H1 (cell line): Measurements from ENCODE around the gene GUCY1A2. TPM values are rescaled to one million over a fixed set of nuclear protein-coding genes. Genes with fewer than 3 reads are reported as not detected.

Source experiments
- CTCF ChIA-PET: fragments of 300-600 bp; sonication (Branson Sonifier 250); formaldehyde crosslinking; loops from one replicate; lab custom pipeline; 2021; ENCODE audit not compliant: partially characterized antibody; lab: Charles Lee
- POLR2A ChIA-PET: fragments of 300-600 bp; sonication (Branson Sonifier 250); formaldehyde crosslinking; loops from one replicate; lab custom pipeline; 2021; ENCODE audit warnings: inconsistent platforms; ENCODE audit not compliant: partially characterized antibody; lab: Charles Lee
- DNase-seq, 2 experiments: peaks; one replicate each; pipeline versions ENCODE4 v3.0.0 to v3.0.0-alpha.2; 2010 to 2022; ENCODE audit warnings: low spot score in 2 of 2, low read depth in 1 of 2, mixed read lengths in 1 of 2
- FAIRE-seq: peaks from 2 replicates; lab custom pipeline; 2011; peaks lifted over from hg19 to GRCh38; lab: Jason Lieb, UNC
- H2AFZ ChIP-seq: 2 replicates; pipeline ENCODE4 v1.8.1; 2012; ENCODE audit warnings: low read length, inconsistent platforms
- H2AK5ac ChIP-seq: 2 replicates; pipeline ENCODE4 v1.6.1; 2013; ENCODE audit warnings: low read depth, low read length
- H2BK120ac ChIP-seq: replicated peaks from 2 replicates; pipeline ENCODE3; 2013; ENCODE audit warnings: low read depth, low read length, inconsistent platforms
- H2BK12ac ChIP-seq: 2 replicates; pipeline ENCODE4 v1.6.1; 2013; ENCODE audit warnings: low read depth, low read length
- H2BK15ac ChIP-seq: 2 replicates; pipeline ENCODE4 v1.6.1; 2013; ENCODE audit warnings: low read length
- H2BK20ac ChIP-seq: 2 replicates; pipeline ENCODE4 v1.6.1; 2013; ENCODE audit warnings: low read length
- H2BK5ac ChIP-seq: 2 replicates; pipeline ENCODE4 v1.6.1; 2013; ENCODE audit warnings: low read depth, low read length
- H3K14ac ChIP-seq: 2 replicates; pipeline ENCODE4 v1.6.1; 2013; ENCODE audit warnings: inconsistent platforms; ENCODE audit not compliant: insufficient read length
- H3K18ac ChIP-seq: 2 replicates; pipeline ENCODE4 v1.6.1; 2013; ENCODE audit warnings: low read length; ENCODE audit errors: extremely low read depth
- H3K23ac ChIP-seq: 2 replicates; pipeline ENCODE4 v1.6.1; 2013; ENCODE audit warnings: inconsistent platforms; ENCODE audit not compliant: insufficient read length
- H3K23me2 ChIP-seq: 2 replicates; pipeline ENCODE4 v1.6.1; 2013; ENCODE audit warnings: low read depth, low read length
- H3K27ac ChIP-seq: 2 replicates; pipeline ENCODE4 v1.6.1; 2011; ENCODE audit warnings: low read depth, low read length, inconsistent platforms
- H3K27me3 ChIP-seq, 4 experiments: replicated peaks in 1 of 4; 1 replicate in 1 of 4; 2 replicates in 3 of 4; pipeline versions ENCODE4 v1.6.1 to v1.8.1; 2011 to 2013; ENCODE audit warnings: low read length in 3 of 4, mild to moderate bottlenecking in 3 of 4, inconsistent platforms in 2 of 4, mixed read lengths in 2 of 4, moderate library complexity in 1 of 4; ENCODE audit not compliant: control insufficient read depth in 3 of 4, insufficient read depth in 3 of 4; ENCODE audit errors: extremely low read depth in 1 of 4
- H3K36me3 ChIP-seq, 4 experiments: 2 replicates each; pipeline versions ENCODE4 v1.6.1 to v1.8.1; 2011 to 2013; ENCODE audit warnings: mild to moderate bottlenecking in 4 of 4, low read length in 3 of 4, moderate library complexity in 2 of 4, control low read depth in 1 of 4, inconsistent platforms in 1 of 4; ENCODE audit not compliant: insufficient read depth in 4 of 4, control insufficient read depth in 2 of 4
- H3K4ac ChIP-seq: replicated peaks from 2 replicates; pipeline ENCODE3; 2013; ENCODE audit warnings: low read length, low read depth, mixed read lengths, inconsistent platforms; ENCODE audit not compliant: insufficient read length
- H3K4me1 ChIP-seq, 4 experiments: replicated peaks in 1 of 4; 1 replicate in 1 of 4; 2 replicates in 3 of 4; pipeline versions ENCODE4 v1.6.1 to v1.8.1; 2011 to 2013; ENCODE audit warnings: low read length in 3 of 4, inconsistent platforms in 2 of 4, mixed read lengths in 1 of 4; ENCODE audit not compliant: insufficient read depth in 4 of 4, control insufficient read depth in 3 of 4
- H3K4me2 ChIP-seq, 2 experiments: 2 replicates each; pipeline versions ENCODE4 v1.6.1 to v1.8.1; 2011 to 2013; ENCODE audit warnings: low read depth in 2 of 2, low read length in 2 of 2, control low read depth in 1 of 2, inconsistent platforms in 1 of 2, mild to moderate bottlenecking in 1 of 2; ENCODE audit not compliant: insufficient read depth in 1 of 2
- H3K4me3 ChIP-seq, 4 experiments: fragments of 200-600, 300-600 bp in 1 of 4; sonication (generic), shearing (Covaris generic), sonication (Bioruptor Twin) in 1 of 4; 2 replicates each; pipeline versions ENCODE4 v1.5.1 to v1.8.1; 2011 to 2016; ENCODE audit warnings: low read length in 4 of 4, low read depth in 3 of 4, control low read depth in 2 of 4, inconsistent platforms in 2 of 4, mild to moderate bottlenecking in 2 of 4, mixed read lengths in 1 of 4, moderate library complexity in 1 of 4; ENCODE audit not compliant: insufficient read depth in 2 of 4; ENCODE audit errors: extremely low read depth in 1 of 4
- H3K56ac ChIP-seq: replicated peaks from 2 replicates; pipeline ENCODE3; 2013; ENCODE audit warnings: low read depth, mild to moderate bottlenecking, mixed read lengths, low read length, inconsistent platforms; ENCODE audit not compliant: insufficient read length
- H3K79me1 ChIP-seq: 2 replicates; pipeline ENCODE4 v1.6.1; 2013; ENCODE audit warnings: low read depth, low read length, control low read depth
- H3K79me2 ChIP-seq, 2 experiments: 2 replicates each; pipeline versions ENCODE4 v1.6.1 to v1.8.1; 2012 to 2013; ENCODE audit warnings: low read length in 2 of 2, mild to moderate bottlenecking in 2 of 2, inconsistent platforms in 1 of 2; ENCODE audit not compliant: insufficient read depth in 2 of 2, control insufficient read depth in 1 of 2
- H3K9ac ChIP-seq, 4 experiments: replicated peaks in 1 of 4; 1 replicate in 1 of 4; 2 replicates in 3 of 4; pipeline versions ENCODE4 v1.6.1 to v1.8.1; 2011 to 2013; ENCODE audit warnings: low read depth in 3 of 4, low read length in 3 of 4, control low read depth in 2 of 4, mild to moderate bottlenecking in 2 of 4, moderate library complexity in 2 of 4, inconsistent platforms in 1 of 4; ENCODE audit errors: extremely low read depth in 1 of 4
- H3K9me3 ChIP-seq, 2 experiments: 2 replicates each; pipeline versions ENCODE4 v1.6.1 to v1.8.1; 2012 to 2013; ENCODE audit warnings: mild to moderate bottlenecking in 2 of 2, moderate library complexity in 2 of 2, control low read depth in 1 of 2, inconsistent platforms in 1 of 2, low read depth in 1 of 2, low read length in 1 of 2, mixed read lengths in 1 of 2; ENCODE audit not compliant: insufficient read depth in 2 of 2
- H4K20me1 ChIP-seq, 2 experiments: replicated peaks in 1 of 2; 2 replicates each; pipeline versions ENCODE3 to v1.8.1; 2011 to 2013; ENCODE audit warnings: inconsistent platforms in 2 of 2, low read length in 2 of 2, mild to moderate bottlenecking in 1 of 2; ENCODE audit not compliant: insufficient read depth in 2 of 2, control insufficient read depth in 1 of 2
- H4K5ac ChIP-seq: 2 replicates; pipeline ENCODE4 v1.6.1; 2013; ENCODE audit warnings: low read length, low read depth, mixed read lengths, inconsistent platforms; ENCODE audit not compliant: insufficient read length
- H4K8ac ChIP-seq: 2 replicates; pipeline ENCODE4 v1.8.0; 2013; ENCODE audit warnings: mild to moderate bottlenecking, moderate library complexity, low read length, inconsistent platforms; ENCODE audit not compliant: insufficient read depth; ENCODE audit errors: extremely low read depth
- H4K91ac ChIP-seq: replicated peaks from 2 replicates; pipeline ENCODE3; 2013; ENCODE audit warnings: low read length, mixed read lengths, inconsistent platforms; ENCODE audit not compliant: insufficient read length
- ASH2L ChIP-seq: fragments of 200-600, 300-600 bp; sonication (generic); IDR thresholded peaks from one replicate; pipeline ENCODE4 v1.7.1; 2017; ENCODE audit warnings: low read length
- BACH1 ChIP-seq: IDR thresholded peaks from 2 replicates; pipeline ENCODE4 v1.6.1; 2012; ENCODE audit warnings: low read length, improper control_type of control experiment
- FOSL1 ChIP-seq: IDR thresholded peaks from 2 replicates; pipeline ENCODE4 v1.6.1; 2011; ENCODE audit warnings: mild to moderate bottlenecking, low read depth, low read length, moderate library complexity; ENCODE audit not compliant: insufficient read depth
- POLR2AphosphoS5 ChIP-seq: IDR thresholded peaks from 2 replicates; pipeline ENCODE4 v1.6.1; 2011; ENCODE audit warnings: low read depth, low read length
- SAP30 ChIP-seq: fragments of 300-600 bp; sonication (generic); IDR thresholded peaks from 2 replicates; pipeline ENCODE4 v1.7.1; 2012; ENCODE audit warnings: low read length, moderate library complexity, mild to moderate bottlenecking, inconsistent platforms; ENCODE audit not compliant: insufficient read depth, insufficient replicate concordance
- SP1 ChIP-seq: IDR thresholded peaks from 2 replicates; pipeline ENCODE4 v1.6.1; 2011; ENCODE audit warnings: low read depth, low read length
- SRF ChIP-seq: IDR thresholded peaks from 2 replicates; pipeline ENCODE4 v1.6.1; 2011; ENCODE audit warnings: mild to moderate bottlenecking, low read depth, low read length, moderate library complexity
- TAF1 ChIP-seq: IDR thresholded peaks from 2 replicates; pipeline ENCODE4 v1.6.1; 2011; ENCODE audit warnings: mild to moderate bottlenecking, low read depth, low read length
- ZNF274 ChIP-seq: IDR thresholded peaks from 2 replicates; pipeline ENCODE4 v1.7.0; 2012; ENCODE audit warnings: low read length, borderline replicate concordance; ENCODE audit errors: extremely low read depth
- WGBS, 2 experiments: shearing (Covaris generic) in 1 of 2; methylation state at CpG; one replicate each; pipeline versions ENCODE4 v1.1.6 to v1.1.7; 2013 to 2015; ENCODE audit warnings: low lambda C conversion rate in 2 of 2, mixed read lengths in 2 of 2, inconsistent platforms in 1 of 2, low coverage in 1 of 2, missing lambda C conversion rate in 1 of 2; ENCODE audit not compliant: insufficient replicate concordance in 2 of 2, insufficient coverage in 1 of 2, insufficient read length in 1 of 2; ENCODE audit errors: extremely low coverage in 1 of 2, missing lambda C conversion rate in 1 of 2; 5-methylcytosine and 5-hydroxymethylcytosine counted together
- polyA plus RNA-seq, 7 experiments: library from polyadenylated mRNA; depleted of rRNA in 3 of 7; stranded (reverse) in 5 of 7; unstranded in 2 of 7; fragments of >200 nt in 5 of 7; fragments of 200-250 nt in 2 of 7; gene quantifications; 1 replicate in 5 of 7; 2 replicates in 1 of 7; 4 replicates in 1 of 7; pipeline versions ENCODE4 v1.2.1 to v1.2.3, GENCODE V29; 2011 to 2013; ENCODE audit warnings: missing spikeins in 2 of 7, mixed read lengths in 2 of 7
- total RNA-seq: library from RNA; stranded (reverse); fragmentation: NEBNext Ultra II Directional; extraction: Animal tissue kit (Norgen Biotek cat#: 25700); gene quantifications from 2 replicates; pipeline ENCODE4 v1.2.1, GENCODE V29; 2021
- TF ChIP-seq, protein P1 (sequence below), 3 experiments: IDR thresholded peaks; 1 replicate in 2 of 3; 2 replicates in 1 of 3; pipeline versions ENCODE4 v1.5.1 to v1.6.1; 2011; ENCODE audit warnings: low read length in 3 of 3, mild to moderate bottlenecking in 3 of 3, inconsistent platforms in 2 of 3, low read depth in 1 of 3, moderate library complexity in 1 of 3; ENCODE audit not compliant: insufficient read depth in 1 of 3; ENCODE audit errors: control extremely low read depth in 1 of 3

The GUCY1A2 gene
- total and polyA plus RNA-seq, 2 of the 8 experiments (the other 6 are each of a cell fraction or from before 2014, with no cell fraction given): 0.11 to 1.9 TPM

DNA sequence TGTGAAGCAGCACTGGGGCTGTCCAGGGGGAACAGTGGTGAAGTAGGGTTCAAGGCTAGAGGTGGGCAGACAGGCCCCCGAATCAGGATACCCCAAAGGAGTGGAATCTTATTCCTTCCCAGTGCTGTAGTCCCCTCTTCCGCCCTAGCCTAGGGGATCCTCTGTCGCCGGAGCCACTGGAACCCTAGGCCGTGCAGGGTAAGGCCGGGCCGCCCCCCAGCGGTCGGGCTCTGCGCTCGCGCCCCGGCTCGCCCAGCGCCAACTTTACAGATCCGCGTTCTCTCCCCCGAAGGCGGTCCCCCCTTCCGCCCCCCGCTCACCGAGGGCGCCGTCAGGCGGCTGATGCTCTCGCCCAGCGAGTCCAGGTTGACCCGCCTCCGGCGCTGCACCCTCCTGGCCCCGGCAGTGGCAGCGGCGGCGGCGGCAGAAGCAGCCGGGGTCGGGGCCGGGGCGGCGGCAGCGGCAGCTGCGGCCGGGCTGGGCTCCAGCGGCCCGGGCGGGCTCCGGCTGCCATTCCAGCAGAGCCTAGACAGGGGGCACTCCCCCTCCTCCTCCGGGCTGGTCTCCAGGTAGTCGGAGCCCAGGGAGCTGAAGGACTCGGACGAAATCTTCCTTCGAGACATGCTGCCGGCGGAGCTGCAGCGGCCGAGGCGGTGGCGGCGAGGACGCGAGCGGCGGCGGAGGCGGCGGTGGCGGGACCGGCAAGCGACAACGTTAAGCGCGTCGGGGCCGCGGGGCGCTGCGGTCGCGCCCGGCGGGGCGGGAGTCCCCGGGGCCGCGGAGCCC lies 650 bp downstream of the GUCY1A2 start:
- Histone ChIP-seq H2BK12ac (no peak overlapping the region), H3K23ac (no peak overlapping the region), H3K79me1 (no peaks in the 10 kb centered on the region), H2AK5ac (no peak overlapping the region), H3K9me3 (no peaks in the 10 kb centered on the region), H4K8ac (peak overlapping the region; percentile 89), H3K4me3 (peak overlapping the region; percentile 46 to 58 (median 48)), H3K27ac (no peak overlapping the region), H2BK5ac (no peak overlapping the region; the same call in 1 of the 2 replicates), H3K27me3 (peaks cover 0 to 14% (median 13%) of the 10 kb centered on the region in 4 experiments; a peak in 6 of 7 replicates), H2AFZ (peak overlapping the region; percentile 70), H3K56ac (no peak overlapping the region), H4K20me1 (peaks cover 0 to 3% of the 10 kb centered on the region in 2 experiments), H2BK20ac (no peak overlapping the region), H4K5ac (no peak overlapping the region), H3K14ac (no peak overlapping the region), H4K91ac (no peak overlapping the region), H3K23me2 (peaks cover 10% of the 10 kb centered on the region), H3K4ac (no peak overlapping the region), H3K36me3 (no peaks in the 10 kb centered on the region), H3K79me2 (no peaks in the 10 kb centered on the region), H3K4me1 (peaks cover 0 to 8% (median 2%) of the 10 kb centered on the region in 4 experiments; a peak in 4 of 7 replicates), H2BK15ac (no peak overlapping the region; the same call in 1 of the 2 replicates), H2BK120ac (no peak overlapping the region), H3K4me2 (peak overlapping the region; percentile 75 to 78), H3K18ac (no peak overlapping the region), H3K9ac (peak overlapping the region; percentile 13 to 73 (median 42); a peak in 4 of 7 replicates)
- 2% methylated on average over 38 of the region's 85 CpGs; no CpG with 5 or more reads in 1 of the 2 experiments for WGBS, 2 experiments
- ChIA-PET CTCF (interaction anchor here (0.6 to 1.9 kb wide), 22 partner anchors 10 to 773 kb away, joined by 3 to 6 read pairs (median 3); no protein-coding TSS in a partner anchor), POLR2A (no interaction called here)
- FAIRE-seq (peak; percentile 32), DNase-seq (peak in 1 of 2 experiments; percentile 88)
- TF ChIP-seq SRF (no peak), POLR2AphosphoS5 (no peak), ZNF274 (no peak), BACH1 (no peak), FOSL1 (no peak), SP1 (no peak), TAF1 (peak; percentile 62), ASH2L (peak; percentile 64), SAP30 (no peak)
- TF ChIP-seq, protein P1, sequence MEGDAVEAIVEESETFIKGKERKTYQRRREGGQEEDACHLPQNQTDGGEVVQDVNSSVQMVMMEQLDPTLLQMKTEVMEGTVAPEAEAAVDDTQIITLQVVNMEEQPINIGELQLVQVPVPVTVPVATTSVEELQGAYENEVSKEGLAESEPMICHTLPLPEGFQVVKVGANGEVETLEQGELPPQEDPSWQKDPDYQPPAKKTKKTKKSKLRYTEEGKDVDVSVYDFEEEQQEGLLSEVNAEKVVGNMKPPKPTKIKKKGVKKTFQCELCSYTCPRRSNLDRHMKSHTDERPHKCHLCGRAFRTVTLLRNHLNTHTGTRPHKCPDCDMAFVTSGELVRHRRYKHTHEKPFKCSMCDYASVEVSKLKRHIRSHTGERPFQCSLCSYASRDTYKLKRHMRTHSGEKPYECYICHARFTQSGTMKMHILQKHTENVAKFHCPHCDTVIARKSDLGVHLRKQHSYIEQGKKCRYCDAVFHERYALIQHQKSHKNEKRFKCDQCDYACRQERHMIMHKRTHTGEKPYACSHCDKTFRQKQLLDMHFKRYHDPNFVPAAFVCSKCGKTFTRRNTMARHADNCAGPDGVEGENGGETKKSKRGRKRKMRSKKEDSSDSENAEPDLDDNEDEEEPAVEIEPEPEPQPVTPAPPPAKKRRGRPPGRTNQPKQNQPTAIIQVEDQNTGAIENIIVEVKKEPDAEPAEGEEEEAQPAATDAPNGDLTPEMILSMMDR (IDR thresholded peaks at IDR 0.05; ENCODE audit: control extremely low read depth in 1 of 3, insufficient read depth in 1 of 3, low read depth in 1 of 3, low read length in 3 of 3): peak; percentile 71 to 79 (median 78)
